Measurements from ENCODE around the gene MTOR. TPM values are rescaled to one million over a fixed set of nuclear protein-coding genes. Genes with fewer than 3 reads are reported as not detected.

Gene MTOR
- total and polyA plus RNA-seq, 2 of the 8 experiments (the other 6 are each of a cell fraction or from before 2014, with no cell fraction given) = 44.2 to 76.8 TPM

- TF ChIP-seq HDAC2 (IDR thresholded peaks at IDR 0.05; ENCODE audit: borderline replicate concordance in 1 of 2, low read depth in 2 of 2, low read length in 2 of 2) (no peak), BACH1 (IDR thresholded peaks at IDR 0.05; ENCODE audit: low read length) (no peak), CTBP2 (IDR thresholded peaks at IDR 0.05; ENCODE audit: borderline replicate concordance, insufficient read depth, insufficient read length, low read length) (no peak), CEBPB (IDR thresholded peaks at IDR 0.05; ENCODE audit: low read depth, low read length) (no peak), EZH2 (IDR thresholded peaks at IDR 0.05; ENCODE audit: low read depth, low read length, severe bottlenecking) (no peak), POU5F1 (IDR thresholded peaks at IDR 0.05; ENCODE audit: low read depth, low read length) (no peak)
These were observed 127.5 kb downstream of the MTOR start (continued) for GRCh38 chr1:11134898-11135266.

All from H1 (cell line).